Lower leg skin (tissue), 3 donors: Measurements from ENCODE around the gene CYB5RL.

Experiments used
- POLR2A ChIP-seq, 2 donors: fragments of 450-650 bp; IDR thresholded peaks; one replicate each; pipeline ENCODE4 v1.6.1; 2016 to 2017; ENCODE audit warnings: antibody characterized with exemption in 2 of 2, mild to moderate bottlenecking in 1 of 2, moderate library complexity in 1 of 2
- TF ChIP-seq, protein P1 (sequence below), 3 donors: fragments of 450-650 bp; IDR thresholded peaks; one replicate each; pipeline ENCODE4 v1.5.1; 2016; ENCODE audit warnings: antibody characterized with exemption in 3 of 3, mild to moderate bottlenecking in 3 of 3, moderate library complexity in 2 of 3

DNA sequence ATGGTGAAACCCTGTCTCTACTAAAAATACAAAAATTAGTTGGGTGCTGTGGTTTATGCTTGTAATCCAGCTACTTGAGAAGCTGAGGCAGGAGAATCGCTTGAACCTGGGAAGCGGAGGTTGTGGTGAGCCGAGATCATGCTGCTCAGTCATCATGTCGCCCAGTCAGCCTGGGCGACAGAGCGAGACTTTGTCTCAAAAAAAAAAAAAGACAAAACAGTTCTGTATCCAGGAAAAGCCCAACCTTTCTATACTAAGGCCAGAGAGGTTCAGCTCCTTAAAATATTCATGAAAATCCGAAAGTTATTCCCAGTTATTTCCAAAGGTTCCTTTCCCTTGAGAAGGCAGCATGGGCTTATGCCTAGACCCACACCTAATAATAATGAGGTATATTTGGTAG, 4.4 kb upstream of the CYB5RL start:
- TF ChIP-seq, protein P1, sequence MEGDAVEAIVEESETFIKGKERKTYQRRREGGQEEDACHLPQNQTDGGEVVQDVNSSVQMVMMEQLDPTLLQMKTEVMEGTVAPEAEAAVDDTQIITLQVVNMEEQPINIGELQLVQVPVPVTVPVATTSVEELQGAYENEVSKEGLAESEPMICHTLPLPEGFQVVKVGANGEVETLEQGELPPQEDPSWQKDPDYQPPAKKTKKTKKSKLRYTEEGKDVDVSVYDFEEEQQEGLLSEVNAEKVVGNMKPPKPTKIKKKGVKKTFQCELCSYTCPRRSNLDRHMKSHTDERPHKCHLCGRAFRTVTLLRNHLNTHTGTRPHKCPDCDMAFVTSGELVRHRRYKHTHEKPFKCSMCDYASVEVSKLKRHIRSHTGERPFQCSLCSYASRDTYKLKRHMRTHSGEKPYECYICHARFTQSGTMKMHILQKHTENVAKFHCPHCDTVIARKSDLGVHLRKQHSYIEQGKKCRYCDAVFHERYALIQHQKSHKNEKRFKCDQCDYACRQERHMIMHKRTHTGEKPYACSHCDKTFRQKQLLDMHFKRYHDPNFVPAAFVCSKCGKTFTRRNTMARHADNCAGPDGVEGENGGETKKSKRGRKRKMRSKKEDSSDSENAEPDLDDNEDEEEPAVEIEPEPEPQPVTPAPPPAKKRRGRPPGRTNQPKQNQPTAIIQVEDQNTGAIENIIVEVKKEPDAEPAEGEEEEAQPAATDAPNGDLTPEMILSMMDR (IDR thresholded peaks at IDR 0.05), result no peak
- no peak for TF ChIP-seq POLR2A (IDR thresholded peaks at IDR 0.05)
